ENCODE results near the gene EHD1.

- no peak for TF ChIP-seq CTCF (optimal IDR thresholded peaks at IDR 0.05 in 1 of 3, IDR thresholded peaks at IDR 0.05 in 1 of 3, conservative IDR thresholded peaks at IDR 0.05 in 1 of 3; ENCODE audit: extremely low read depth in 1 of 3, insufficient read depth in 2 of 3, low read length in 3 of 3)
- no peak for TF ChIP-seq EZH2 (IDR thresholded peaks at IDR 0.05; ENCODE audit: low read length)
Measured at GRCh38 chr11:64882243-64882642, 3.8 kb upstream of the EHD1 start.
